ENCODE results near the gene PLEKHM1.
"Not testable (repeated sequence)": the region's sequence is repeated elsewhere in the genome, so short reads cannot be mapped to it uniquely, and the experiment has no call there.

PLEKHM1 gene

DNA sequence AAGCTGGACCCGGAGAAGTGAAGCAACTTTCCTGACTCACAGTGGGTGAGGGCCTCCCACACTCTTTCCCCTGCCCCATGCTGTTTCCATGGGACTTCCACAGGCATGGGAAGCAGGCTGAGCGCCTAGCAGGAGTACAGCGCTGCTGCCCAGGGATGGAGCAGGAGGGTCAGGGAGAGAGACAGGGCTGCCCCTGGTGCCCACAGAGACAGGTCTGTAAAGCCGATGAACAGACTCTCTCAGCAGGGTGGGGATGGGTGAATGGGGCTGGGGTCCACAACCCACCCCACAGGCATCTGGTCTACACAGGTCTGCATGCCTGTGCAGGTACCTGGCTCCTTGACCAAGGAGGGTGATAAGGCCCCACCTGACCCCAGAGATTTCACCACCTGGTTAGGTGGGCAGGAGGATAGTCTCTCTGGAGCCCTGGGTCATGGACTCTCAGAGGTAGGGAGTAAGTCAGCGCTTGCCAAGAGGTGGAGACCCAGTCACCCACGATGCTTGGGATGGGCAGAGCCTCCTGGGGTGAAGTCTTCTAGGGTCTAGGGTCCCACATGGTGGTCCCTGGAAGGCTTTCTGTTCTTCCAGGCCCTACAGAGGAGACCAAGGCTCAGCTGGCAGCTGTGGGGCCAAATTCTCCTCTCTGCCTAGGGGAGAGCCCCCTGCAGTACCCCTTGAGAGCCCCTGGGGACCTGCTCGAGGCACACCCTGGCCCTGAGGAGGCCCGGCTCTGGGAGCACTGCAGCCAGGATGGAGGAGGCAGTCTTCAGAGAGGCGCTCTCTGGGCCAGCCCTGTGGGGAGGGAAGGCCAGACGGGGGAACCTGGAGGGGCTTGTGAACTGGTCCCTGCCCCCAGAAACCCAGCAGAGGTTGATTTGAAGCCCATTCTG, 46.9 kb downstream of the PLEKHM1 start:
- not testable (repeated sequence) for H3K27me3 ChIP-seq (ENCODE audit: control insufficient read depth in 1 of 2, insufficient read depth in 2 of 2, low read length in 2 of 2); H3K4me3 ChIP-seq (ENCODE audit: low read depth in 1 of 2, low read length in 2 of 2); H3K9me3 ChIP-seq (ENCODE audit: control insufficient read depth in 1 of 2, low read length in 2 of 2); H3K27ac ChIP-seq (ENCODE audit: low read depth, low read length); H3K9ac ChIP-seq (ENCODE audit: low read depth in 1 of 2, low read length in 2 of 2)
- H3K36me3 ChIP-seq (ENCODE audit: control insufficient read depth in 1 of 2, insufficient read depth in 2 of 2, low read length in 2 of 2) = peaks cover 0 to 13% of the 10 kb centered on the region in 2 donors
- peaks cover 10 to 21% of the 10 kb centered on the region in 2 donors for H3K4me1 ChIP-seq (ENCODE audit: control insufficient read depth in 1 of 2, insufficient read depth in 2 of 2, low read length in 2 of 2)

DNA sequence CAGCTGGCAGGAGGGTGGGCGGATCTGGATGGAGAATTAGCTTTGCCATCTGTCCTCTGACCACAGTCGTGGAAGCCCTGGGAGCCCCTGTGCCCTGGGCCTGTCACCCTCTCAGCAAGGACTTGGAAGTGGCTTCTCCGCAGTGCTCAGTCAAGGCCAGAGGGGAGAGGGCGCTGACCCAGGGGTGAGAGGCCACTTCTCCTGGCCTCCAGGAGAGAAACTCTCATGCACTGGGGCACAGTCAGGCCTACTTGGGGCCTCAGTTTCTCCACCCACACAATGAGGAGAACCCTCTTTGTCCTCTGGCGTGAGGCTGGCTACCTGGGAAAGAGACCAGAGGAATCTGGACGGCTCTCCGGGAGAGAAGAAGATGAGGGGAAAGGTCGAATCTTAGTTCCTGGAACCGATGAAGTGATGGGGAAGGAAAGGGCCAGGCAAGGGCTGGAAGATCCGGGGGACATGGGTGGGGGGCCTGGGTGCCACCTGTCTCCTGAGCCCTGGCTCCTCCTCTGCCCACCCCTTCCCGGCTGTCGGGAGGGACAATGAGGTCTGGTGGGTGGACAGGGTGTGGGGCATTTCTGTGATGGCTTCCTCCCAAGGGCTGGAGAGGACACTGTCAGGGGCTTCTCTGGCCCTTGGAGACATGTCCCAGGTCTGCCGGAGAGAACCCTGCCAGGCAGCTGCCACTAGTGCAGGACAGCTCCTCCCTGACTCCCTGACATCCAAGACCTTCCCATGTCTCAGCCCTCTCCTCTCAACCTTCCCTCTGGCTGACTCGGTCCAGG, 48.8 kb downstream of the PLEKHM1 start:
- Histone ChIP-seq H3K9ac (ENCODE audit: low read depth in 1 of 2, low read length in 2 of 2) (no peak overlapping the region), H3K36me3 (ENCODE audit: control insufficient read depth in 1 of 2, insufficient read depth in 2 of 2, low read length in 2 of 2) (peaks cover 0 to 23% of the 10 kb centered on the region in 2 donors), H3K4me1 (ENCODE audit: control insufficient read depth in 1 of 2, insufficient read depth in 2 of 2, low read length in 2 of 2) (peaks cover 10 to 21% of the 10 kb centered on the region in 2 donors), H3K9me3 (ENCODE audit: control insufficient read depth in 1 of 2, low read length in 2 of 2) (no peaks in the 10 kb centered on the region), H3K27me3 (ENCODE audit: control insufficient read depth in 1 of 2, insufficient read depth in 2 of 2, low read length in 2 of 2) (no peaks in the 10 kb centered on the region), H3K4me3 (ENCODE audit: low read depth in 1 of 2, low read length in 2 of 2) (no peak overlapping the region), H3K27ac (ENCODE audit: low read depth, low read length) (no peak overlapping the region)

DNA sequence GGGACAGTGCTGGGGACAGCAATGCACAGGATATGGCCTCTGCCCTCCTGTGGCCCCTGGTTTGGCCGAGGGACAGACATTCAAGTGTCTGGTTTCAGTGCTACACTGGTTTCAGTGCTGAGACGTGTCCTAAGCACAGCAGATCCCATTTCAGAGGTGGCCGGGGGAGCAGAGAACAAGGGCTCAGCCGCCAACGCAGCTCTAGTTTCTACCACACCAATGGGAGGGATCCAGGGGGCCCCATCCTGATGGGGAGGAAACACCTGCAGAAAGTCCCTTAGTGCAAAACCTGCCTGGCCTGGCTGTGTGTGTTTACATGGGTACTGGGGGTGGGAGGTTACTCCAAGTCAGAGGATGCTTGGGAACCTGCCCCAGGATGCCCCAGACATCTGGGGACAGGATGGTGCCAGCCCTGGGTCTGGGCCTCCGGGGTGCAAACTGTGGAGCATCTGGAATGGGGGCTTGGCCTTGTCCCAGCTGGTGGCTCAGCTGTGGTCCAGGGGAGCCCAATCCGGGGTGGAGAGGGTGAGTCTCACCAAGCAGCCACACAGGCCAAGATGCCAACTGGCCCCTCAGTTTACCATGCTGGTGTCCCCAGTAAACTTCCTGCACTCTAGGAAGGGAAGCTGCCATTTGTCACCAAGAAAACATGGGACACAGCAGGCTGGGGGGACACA, 49.5 kb downstream of the PLEKHM1 start:
- H3K27ac ChIP-seq (ENCODE audit: low read depth, low read length); H3K27me3 ChIP-seq (ENCODE audit: control insufficient read depth in 1 of 2, insufficient read depth in 2 of 2, low read length in 2 of 2); H3K9ac ChIP-seq (ENCODE audit: low read depth in 1 of 2, low read length in 2 of 2); H3K9me3 ChIP-seq (ENCODE audit: control insufficient read depth in 1 of 2, low read length in 2 of 2); H3K4me3 ChIP-seq (ENCODE audit: low read depth in 1 of 2, low read length in 2 of 2): not testable (repeated sequence)
- peaks cover 3 to 31% of the 10 kb centered on the region in 2 donors for H3K36me3 ChIP-seq (ENCODE audit: control insufficient read depth in 1 of 2, insufficient read depth in 2 of 2, low read length in 2 of 2)
- peaks cover 10 to 21% of the 10 kb centered on the region in 2 donors for H3K4me1 ChIP-seq (ENCODE audit: control insufficient read depth in 1 of 2, insufficient read depth in 2 of 2, low read length in 2 of 2)

DNA sequence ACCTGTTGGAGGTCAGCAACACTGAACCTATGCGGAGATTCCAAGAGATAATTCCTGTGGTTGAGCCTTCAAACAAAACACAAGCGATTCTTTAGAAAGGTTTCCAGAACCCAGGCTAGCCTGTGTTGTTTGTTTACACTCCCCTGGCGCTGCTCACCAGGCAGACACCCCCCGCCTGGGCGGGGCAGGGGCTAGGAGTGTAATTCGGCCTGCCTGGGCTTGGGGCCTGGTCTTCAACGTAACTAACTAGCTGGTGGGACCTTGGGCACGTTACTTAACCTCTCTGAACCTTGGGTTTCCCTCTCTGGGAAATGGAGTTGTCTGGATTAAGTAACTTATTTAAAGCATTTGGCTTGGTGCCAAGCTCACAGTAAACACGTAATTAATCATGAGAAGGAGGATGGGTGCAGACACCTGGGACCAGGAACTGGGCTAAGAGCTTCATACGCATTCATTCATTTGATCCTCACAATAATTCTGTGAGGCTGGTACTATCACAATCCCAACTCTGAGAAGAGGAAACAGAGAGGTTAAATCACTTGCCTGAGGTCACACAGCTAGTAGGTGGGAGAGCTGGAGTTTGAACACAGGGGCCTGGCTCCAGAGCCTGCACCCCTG, 50.3 kb downstream of the PLEKHM1 start:
- no peaks in the 10 kb centered on the region for H3K27me3 ChIP-seq (ENCODE audit: control insufficient read depth in 1 of 2, insufficient read depth in 2 of 2, low read length in 2 of 2)
- H3K4me1 ChIP-seq (ENCODE audit: control insufficient read depth in 1 of 2, insufficient read depth in 2 of 2, low read length in 2 of 2) = peaks cover 10 to 18% of the 10 kb centered on the region in 2 donors
- H3K9ac ChIP-seq (ENCODE audit: low read depth in 1 of 2, low read length in 2 of 2) = no peak overlapping the region
- H3K27ac ChIP-seq (ENCODE audit: low read depth, low read length) = no peak overlapping the region
- no peak overlapping the region for H3K4me3 ChIP-seq (ENCODE audit: low read depth in 1 of 2, low read length in 2 of 2)
- H3K36me3 ChIP-seq (ENCODE audit: control insufficient read depth in 1 of 2, insufficient read depth in 2 of 2, low read length in 2 of 2) = peaks cover 4 to 31% of the 10 kb centered on the region in 2 donors
- H3K9me3 ChIP-seq (ENCODE audit: control insufficient read depth in 1 of 2, low read length in 2 of 2) = no peaks in the 10 kb centered on the region

DNA sequence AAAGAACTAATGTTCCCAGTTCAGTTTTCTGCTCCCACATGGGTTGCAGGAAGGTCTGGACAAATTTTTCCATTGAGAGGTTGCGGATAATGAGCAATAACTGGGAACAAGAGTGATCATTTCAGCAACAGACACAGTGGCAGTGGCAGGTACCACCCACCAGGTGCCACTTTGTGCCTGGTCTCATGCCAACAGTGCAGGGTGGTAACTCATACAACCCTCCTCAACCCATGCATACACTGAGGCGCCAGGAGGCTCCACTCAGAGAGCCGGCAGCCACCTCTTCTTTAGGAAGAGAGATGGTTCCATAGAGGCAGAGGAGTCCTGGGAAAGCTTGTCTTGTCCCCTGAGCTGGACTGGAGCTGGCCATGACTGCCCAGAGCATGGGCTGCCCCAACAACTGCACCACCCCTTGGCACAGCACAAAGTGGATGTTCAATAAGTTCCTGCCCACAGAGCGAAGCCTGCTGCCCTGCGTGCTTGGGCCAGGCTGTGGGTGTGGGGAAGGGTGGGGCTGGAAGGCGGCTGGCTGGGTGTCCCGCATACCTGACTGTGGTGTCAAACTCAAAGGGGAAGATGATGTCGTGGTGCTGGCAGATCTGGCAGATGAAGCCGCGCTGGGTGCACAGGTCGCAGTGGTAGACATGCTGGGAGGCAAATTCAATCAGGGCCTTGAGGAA, 51.5 kb downstream of the PLEKHM1 start:
- Histone ChIP-seq H3K9me3 (ENCODE audit: control insufficient read depth in 1 of 2, low read length in 2 of 2) (no peaks in the 10 kb centered on the region), H3K9ac (ENCODE audit: low read depth in 1 of 2, low read length in 2 of 2) (no peak overlapping the region), H3K4me3 (ENCODE audit: low read depth in 1 of 2, low read length in 2 of 2) (no peak overlapping the region), H3K36me3 (ENCODE audit: control insufficient read depth in 1 of 2, insufficient read depth in 2 of 2, low read length in 2 of 2) (peaks cover 4 to 26% of the 10 kb centered on the region in 2 donors), H3K27ac (ENCODE audit: low read depth, low read length) (no peak overlapping the region), H3K27me3 (ENCODE audit: control insufficient read depth in 1 of 2, insufficient read depth in 2 of 2, low read length in 2 of 2) (no peaks in the 10 kb centered on the region), H3K4me1 (ENCODE audit: control insufficient read depth in 1 of 2, insufficient read depth in 2 of 2, low read length in 2 of 2) (peaks cover 10 to 17% of the 10 kb centered on the region in 2 donors)

DNA sequence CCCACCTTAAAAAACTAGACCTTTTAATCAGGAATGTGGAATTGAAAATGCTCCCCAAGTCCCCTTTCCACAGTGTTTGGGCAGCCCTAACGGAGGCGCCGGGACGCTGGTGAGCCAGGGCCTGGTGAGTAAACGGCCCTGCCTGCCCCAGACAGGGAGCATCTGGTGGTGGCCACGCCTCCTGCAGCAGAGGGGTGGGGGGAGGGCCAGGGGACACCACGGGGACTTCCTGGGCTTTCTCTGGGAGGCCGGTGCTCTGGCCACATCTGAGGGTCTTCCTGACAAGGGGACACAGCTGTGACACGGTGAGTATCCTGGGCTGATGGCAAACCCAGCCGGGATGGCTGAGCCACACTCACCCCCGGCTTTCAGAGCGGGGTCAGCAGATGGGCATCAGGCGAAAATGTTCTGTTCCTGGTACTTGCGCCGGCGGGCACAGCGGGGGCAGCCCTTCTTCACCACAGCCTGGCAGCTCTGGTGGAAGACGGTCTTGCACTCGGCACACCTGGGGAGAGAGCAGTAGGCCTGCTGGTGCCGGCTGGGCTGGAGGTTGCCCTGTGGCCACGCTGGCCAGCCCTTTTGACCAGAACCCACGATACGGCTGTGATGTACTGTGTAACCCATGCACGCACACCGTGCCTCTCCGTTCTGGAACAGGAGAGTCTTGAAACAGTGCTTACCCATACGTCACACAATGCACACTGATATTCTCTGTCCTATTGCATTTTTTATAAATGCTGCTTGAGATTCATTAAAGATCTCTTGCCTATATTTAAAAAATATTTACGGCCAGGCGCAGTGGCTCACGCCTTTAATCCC, 52.8 kb downstream of the PLEKHM1 start:
- Histone ChIP-seq H3K9me3 (ENCODE audit: control insufficient read depth in 1 of 2, low read length in 2 of 2) (no peaks in the 10 kb centered on the region), H3K4me3 (ENCODE audit: low read depth in 1 of 2, low read length in 2 of 2) (no peak overlapping the region), H3K4me1 (ENCODE audit: control insufficient read depth in 1 of 2, insufficient read depth in 2 of 2, low read length in 2 of 2) (peaks cover 10 to 20% of the 10 kb centered on the region in 2 donors), H3K27ac (ENCODE audit: low read depth, low read length) (no peak overlapping the region), H3K36me3 (ENCODE audit: control insufficient read depth in 1 of 2, insufficient read depth in 2 of 2, low read length in 2 of 2) (peaks cover 4 to 26% of the 10 kb centered on the region in 2 donors), H3K27me3 (ENCODE audit: control insufficient read depth in 1 of 2, insufficient read depth in 2 of 2, low read length in 2 of 2) (no peaks in the 10 kb centered on the region), H3K9ac (ENCODE audit: low read depth in 1 of 2, low read length in 2 of 2) (no peak overlapping the region)

DNA sequence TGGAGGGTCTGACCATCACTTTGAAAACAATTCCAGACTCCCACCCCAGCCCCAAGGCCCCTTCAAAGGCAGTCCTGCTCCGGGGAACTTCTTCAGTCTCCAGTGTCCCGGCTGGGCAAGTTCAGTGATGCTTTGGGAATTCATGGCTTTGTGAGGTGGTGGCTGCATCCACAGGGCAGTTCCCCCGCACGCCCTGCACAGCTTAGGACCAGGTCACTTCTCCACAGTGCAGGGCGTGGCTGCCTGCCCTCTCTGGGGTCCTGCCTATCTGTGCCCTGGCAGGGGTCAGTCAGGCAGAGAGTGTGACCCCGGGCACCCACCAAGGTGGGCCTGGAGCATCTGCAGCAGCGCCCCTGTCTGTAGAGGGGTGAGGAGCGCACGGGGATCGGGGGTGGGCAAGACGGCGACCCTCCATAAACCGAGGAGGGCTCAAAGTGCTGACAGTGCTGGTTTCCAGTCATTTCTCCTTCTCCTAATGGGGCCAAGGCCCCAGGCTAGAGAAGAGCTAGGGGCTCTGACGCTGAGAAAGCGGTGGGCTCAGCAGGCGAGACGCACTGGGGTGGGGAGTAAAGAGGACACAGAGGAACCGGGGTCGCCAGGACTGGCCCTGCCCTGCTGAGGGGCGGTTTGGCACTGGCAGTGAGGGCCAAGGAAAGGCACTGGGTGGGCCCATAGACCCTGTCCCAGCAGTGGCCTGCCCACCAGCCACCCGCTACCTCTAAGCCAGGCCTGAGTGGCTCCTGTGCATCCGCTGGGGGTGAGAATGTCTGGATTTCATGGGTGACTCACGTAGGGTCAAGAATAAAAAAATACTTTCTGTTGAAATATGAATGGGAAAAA, 53.7 kb downstream of the PLEKHM1 start:
- peaks cover 10 to 24% of the 10 kb centered on the region in 2 donors for H3K4me1 ChIP-seq (ENCODE audit: control insufficient read depth in 1 of 2, insufficient read depth in 2 of 2, low read length in 2 of 2)
- no peaks in the 10 kb centered on the region for H3K27me3 ChIP-seq (ENCODE audit: control insufficient read depth in 1 of 2, insufficient read depth in 2 of 2, low read length in 2 of 2)
- H3K36me3 ChIP-seq (ENCODE audit: control insufficient read depth in 1 of 2, insufficient read depth in 2 of 2, low read length in 2 of 2) = peaks cover 4 to 26% of the 10 kb centered on the region in 2 donors
- H3K9ac ChIP-seq (ENCODE audit: low read depth in 1 of 2, low read length in 2 of 2) = no peak overlapping the region
- no peaks in the 10 kb centered on the region for H3K9me3 ChIP-seq (ENCODE audit: control insufficient read depth in 1 of 2, low read length in 2 of 2)
- H3K4me3 ChIP-seq (ENCODE audit: low read depth in 1 of 2, low read length in 2 of 2) = no peak overlapping the region
- no peak overlapping the region for H3K27ac ChIP-seq (ENCODE audit: low read depth, low read length)

DNA sequence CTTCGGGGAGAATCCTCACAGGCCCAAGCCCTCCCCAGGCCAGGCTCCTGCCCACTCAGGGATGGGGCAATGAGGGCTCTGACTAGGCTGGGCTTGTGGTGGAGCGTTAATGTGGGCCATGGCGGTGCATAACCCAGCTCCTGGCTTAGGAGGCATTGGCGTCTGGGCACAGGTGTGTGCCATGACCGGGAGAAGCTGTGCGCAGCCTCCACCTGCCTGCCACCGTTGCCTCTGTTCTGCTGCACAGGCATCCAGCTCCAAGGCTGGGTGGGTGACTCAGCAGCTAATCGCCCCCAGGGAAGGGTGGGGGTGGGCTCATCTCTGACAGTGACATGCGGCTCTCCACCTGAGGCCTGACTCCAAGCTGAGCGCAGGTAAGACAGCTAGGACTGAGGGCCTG, 54.4 kb downstream of the PLEKHM1 start:
- no peak overlapping the region for H3K27ac ChIP-seq (ENCODE audit: low read depth, low read length)
- peaks cover 10 to 24% of the 10 kb centered on the region in 2 donors for H3K4me1 ChIP-seq (ENCODE audit: control insufficient read depth in 1 of 2, insufficient read depth in 2 of 2, low read length in 2 of 2)
- no peaks in the 10 kb centered on the region for H3K9me3 ChIP-seq (ENCODE audit: control insufficient read depth in 1 of 2, low read length in 2 of 2)
- H3K27me3 ChIP-seq (ENCODE audit: control insufficient read depth in 1 of 2, insufficient read depth in 2 of 2, low read length in 2 of 2) = no peaks in the 10 kb centered on the region
- H3K36me3 ChIP-seq (ENCODE audit: control insufficient read depth in 1 of 2, insufficient read depth in 2 of 2, low read length in 2 of 2) = peaks cover 4 to 26% of the 10 kb centered on the region in 2 donors
- H3K9ac ChIP-seq (ENCODE audit: low read depth in 1 of 2, low read length in 2 of 2) = no peak overlapping the region
- no peak overlapping the region for H3K4me3 ChIP-seq (ENCODE audit: low read depth in 1 of 2, low read length in 2 of 2)

Data from duodenal mucosa (tissue), 2 donors.